ENCODE results near the gene ACP6.
"Not testable (repeated sequence)": the region's sequence is repeated elsewhere in the genome, so short reads cannot be mapped to it uniquely, and the experiment has no call there.

ACP6 gene

DNA sequence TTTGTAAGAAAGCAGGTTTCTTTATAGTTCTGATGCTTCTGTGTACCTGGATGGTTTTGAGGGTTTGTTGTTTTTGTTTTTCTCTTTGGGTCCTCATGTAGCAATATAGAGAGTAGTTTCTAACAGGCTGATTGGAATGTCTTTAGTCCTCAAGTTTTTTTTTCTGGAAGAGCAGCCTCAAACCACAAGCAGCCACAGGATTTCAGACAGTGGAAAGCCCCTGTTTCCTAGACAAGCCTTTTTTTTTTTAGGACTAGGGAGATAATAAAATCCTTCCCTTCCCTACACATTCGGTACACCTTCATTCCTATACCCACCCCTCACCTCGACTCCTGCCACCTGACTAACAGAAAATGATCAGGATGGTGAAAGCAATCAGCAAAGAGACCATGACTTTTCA is 47.6 kb downstream of the ACP6 start:
- DNase-seq (ENCODE audit: low read depth, low spot score), result no peak

DNA sequence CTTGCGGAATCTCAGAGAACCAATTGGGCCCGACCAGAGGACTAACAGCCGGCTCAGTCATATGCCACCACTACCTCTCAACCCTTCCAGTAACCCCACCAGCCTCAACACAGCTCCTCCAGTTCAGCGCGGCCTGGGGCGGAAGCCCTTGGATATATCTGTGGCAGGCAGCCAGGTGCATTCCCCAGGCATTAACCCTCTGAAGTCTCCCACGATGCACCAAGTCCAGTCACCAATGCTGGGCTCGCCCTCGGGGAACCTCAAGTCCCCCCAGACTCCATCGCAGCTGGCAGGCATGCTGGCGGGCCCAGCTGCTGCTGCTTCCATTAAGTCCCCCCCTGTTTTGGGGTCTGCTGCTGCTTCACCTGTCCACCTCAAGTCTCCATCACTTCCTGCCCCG is 49.8 kb downstream of the ACP6 start:
- no peak for DNase-seq (ENCODE audit: low read depth, low spot score)

DNA sequence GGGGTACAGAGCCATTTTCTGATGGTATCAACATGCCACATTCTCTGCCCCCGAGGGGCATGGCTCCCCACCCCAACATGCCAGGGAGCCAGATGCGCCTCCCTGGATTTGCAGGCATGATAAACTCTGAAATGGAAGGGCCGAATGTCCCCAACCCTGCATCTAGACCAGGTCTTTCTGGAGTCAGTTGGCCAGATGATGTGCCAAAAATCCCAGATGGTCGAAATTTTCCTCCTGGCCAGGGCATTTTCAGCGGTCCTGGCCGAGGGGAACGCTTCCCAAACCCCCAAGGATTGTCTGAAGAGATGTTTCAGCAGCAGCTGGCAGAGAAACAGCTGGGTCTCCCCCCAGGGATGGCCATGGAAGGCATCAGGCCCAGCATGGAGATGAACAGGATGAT is 50.6 kb downstream of the ACP6 start:
- DNase-seq (ENCODE audit: low read depth, low spot score), result no peak

DNA sequence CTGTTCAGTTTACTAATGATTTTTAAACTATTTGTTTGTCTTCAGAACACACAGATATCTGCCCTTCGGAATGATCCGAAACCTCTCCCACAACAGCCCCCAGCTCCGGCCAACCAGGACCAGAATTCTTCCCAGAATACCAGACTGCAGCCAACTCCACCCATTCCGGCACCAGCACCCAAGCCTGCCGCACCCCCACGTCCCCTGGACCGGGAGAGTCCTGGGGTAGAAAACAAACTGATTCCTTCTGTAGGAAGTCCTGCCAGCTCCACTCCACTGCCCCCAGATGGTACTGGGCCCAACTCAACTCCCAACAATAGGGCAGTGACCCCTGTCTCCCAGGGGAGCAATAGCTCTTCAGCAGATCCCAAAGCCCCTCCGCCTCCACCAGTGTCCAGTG is 51.6 kb downstream of the ACP6 start:
- DNase-seq (ENCODE audit: low read depth, low spot score), result no peak

DNA sequence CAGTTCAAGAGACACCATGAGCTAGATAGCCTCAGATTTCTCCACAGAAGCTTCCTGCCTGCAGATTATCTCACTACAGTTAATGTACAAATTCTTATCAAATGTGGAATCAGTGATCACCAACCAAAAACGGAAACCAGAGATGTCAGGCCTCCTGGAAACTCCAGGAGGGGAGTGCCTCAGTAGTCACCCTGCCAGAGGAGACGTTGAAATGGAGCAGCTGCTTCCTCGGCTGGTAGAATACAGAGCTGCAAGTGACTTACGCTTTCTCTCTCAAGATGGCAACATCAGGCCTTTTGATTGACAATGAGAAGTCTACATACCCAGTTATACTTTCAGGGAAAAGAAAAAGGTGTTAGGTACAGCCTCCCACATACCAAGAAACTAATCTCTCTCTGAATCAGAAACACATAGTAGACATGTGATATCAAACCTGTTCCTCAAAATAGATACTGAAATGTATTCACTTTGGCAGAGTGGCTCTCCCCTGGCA is 52.2 kb downstream of the ACP6 start:
- no peak for DNase-seq (ENCODE audit: low read depth, low spot score)

DNA sequence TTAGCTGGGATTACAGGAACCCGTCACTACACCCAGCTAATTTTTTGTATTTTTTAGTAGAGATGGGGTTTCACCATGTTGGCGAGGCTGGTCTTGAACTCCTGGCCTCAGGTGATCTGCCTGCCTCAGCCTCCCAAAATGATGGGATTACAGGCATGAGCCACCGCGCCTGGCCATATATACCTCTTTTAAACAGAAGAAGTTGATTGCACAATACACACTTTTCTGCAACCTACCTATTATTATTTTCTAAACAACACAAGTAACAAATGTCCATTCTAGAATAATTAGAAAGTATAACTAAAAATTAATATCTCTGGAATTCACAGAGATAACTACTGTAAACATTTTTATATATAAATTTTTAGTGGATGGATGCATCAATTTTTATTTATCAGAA is 55.4 kb downstream of the ACP6 start:
- not testable (repeated sequence) for DNase-seq (ENCODE audit: low read depth, low spot score)

DNA sequence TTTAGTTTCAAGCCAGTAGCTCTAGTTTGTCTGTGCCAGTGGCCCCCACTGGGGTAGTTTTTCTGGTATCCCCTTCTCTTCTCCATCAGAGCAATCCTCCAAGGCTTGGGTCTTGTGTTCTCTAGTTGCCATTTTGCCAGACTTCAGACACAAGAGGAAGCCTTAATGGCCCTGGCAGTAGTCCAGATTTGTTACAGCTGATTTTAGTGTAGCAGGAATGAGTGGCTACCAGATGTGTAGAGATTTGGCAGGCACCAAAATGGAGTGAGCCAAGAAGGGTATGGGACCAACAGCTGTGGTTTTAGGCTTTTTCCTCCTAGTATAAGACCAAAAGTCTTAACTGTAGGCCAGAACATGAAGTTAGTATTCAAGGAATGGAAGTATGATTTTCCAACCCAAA is 56.8 kb downstream of the ACP6 start:
- DNase-seq (ENCODE audit: low read depth, low spot score), result no peak

DNA sequence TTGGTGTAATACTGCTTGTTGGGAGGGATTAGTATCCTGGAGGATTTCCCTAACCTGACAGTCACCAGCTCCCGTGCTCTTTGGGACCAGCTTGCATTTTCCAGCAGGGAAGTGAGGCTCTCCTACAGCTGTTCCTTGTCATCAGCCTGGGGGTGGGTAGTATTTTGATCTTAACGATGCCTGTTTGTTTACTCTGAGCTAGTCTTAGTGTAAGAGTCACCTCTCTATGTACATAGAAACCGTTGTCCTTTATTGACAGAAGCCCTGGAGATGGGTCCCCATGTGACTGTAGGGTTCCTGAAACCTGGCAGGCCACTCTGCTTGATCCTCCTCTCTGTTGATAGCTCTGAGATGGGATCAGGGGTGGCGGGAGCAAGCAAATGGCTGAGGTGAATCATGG is 58.0 kb downstream of the ACP6 start:
- no peak for DNase-seq (ENCODE audit: low read depth, low spot score)

DNA sequence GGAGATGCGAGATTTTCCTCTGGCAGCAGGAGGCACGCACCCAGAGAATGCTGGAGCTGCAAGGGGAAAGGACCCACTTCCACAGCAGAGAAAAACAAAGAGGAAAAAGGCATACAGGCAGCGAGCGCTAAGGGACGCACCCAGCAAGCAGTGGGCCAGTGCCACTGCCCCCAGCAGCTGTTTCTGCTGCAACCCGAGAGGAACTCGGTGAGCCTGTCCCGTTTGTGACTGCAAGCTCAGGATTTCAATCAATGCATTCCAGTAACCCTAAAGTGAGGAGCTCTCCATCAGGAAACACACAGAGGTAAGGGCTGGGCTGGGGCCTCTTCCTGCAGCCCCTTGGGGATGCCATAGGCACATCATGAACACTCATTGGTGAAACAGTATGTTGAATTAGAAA is 58.7 kb downstream of the ACP6 start:
- no peak for DNase-seq (ENCODE audit: low read depth, low spot score)

DNA sequence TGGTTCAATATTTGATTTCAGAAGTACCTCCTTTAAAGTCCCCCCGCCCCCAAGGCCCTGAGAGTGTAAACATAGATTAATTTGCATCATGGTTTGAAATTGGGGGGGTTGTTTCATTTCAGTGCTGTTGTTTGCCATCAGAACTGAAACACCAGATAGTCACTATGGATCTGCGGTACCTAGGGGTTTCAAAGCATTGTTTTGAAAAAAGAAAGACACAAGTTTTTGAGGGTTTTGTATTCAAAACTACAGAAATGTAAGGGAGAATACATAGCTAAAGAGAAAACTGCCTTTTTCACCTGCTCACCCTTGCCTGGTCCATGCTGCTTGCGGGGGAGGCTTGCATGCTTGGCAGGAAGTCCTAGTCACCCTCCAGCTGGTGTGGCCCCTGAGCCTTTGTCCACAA is 59.3 kb downstream of the ACP6 start:
- DNase-seq (ENCODE audit: low read depth, low spot score), result no peak

DNA sequence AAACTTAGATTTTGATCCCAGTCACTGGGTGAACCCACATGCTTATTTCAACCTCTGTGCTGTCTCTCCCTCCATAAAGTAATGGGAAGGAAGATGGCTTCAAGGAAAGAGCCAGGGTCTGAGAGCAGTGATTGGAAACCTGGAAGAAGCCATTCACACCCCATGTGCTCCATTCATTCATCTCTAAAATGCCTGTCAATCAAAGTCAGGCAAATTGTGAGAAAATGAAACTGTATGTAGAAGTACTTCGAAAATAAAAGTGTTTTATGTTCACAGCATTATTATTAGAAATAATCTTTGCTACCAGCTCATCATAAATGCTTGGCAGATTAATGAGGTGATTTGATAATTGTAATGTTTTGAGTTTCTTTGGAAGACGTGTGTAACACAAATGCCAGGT is 61.0 kb downstream of the ACP6 start:
- no peak for DNase-seq (ENCODE audit: low read depth, low spot score)

DNA sequence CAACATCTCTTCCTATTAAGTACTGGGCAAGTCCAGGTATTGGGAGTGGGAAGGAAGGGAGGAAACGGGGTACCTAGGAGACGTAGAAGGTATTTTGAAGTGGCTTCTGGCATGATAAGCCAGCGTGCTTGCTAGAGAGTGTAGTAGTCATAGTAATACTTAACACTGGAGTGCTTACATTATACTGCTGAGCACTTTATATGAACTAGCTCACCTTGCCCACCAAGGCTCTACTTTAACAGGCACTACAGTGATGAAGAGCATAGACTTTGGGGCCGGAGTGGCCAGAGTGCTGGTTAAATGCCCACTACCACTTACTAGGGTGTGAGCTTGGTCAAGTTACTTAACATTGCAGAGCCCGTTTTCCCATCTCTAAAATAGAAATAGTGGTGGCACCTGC is 61.7 kb downstream of the ACP6 start:
- no peak for DNase-seq (ENCODE audit: low read depth, low spot score)

DNA sequence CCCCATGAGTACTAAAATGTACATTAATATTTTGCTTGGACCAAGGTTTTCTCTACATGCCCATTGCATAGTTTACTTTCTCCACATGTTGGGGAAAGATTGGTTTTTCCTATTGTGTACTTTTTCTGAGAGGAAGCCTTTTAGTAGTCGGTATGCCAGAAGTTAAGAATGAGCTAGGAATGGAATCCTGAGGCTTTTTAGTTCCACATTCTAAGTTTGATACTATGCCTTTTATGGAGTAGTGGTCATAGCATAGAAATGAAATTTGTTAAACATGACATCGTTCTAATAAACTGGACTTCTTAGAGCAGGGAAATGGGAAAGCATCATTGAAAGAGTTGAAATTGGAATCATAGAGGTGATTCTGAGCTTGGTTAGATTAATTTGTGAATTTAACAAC is 64.7 kb downstream of the ACP6 start:
- DNase-seq (ENCODE audit: low read depth, low spot score), result no peak

DNA sequence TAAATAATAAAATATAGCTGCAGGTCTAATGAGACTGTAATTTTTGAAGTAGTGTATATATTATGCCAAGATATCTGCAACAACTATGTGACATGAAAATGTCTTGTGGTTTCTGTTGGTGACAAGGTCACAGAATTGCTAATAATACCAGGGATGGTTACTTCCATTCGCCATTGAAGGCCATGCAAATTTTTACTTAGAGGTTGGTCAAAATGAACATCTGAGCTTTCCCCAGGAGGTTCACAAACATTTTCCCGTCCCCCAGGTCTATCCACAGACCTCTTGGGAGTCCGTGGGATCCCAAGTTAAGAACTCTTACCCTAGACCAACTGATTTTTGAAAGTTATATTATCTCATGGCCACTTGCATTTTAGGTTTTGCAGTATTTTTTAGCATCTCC is 66.3 kb downstream of the ACP6 start:
- DNase-seq (ENCODE audit: low read depth, low spot score), result no peak

DNA sequence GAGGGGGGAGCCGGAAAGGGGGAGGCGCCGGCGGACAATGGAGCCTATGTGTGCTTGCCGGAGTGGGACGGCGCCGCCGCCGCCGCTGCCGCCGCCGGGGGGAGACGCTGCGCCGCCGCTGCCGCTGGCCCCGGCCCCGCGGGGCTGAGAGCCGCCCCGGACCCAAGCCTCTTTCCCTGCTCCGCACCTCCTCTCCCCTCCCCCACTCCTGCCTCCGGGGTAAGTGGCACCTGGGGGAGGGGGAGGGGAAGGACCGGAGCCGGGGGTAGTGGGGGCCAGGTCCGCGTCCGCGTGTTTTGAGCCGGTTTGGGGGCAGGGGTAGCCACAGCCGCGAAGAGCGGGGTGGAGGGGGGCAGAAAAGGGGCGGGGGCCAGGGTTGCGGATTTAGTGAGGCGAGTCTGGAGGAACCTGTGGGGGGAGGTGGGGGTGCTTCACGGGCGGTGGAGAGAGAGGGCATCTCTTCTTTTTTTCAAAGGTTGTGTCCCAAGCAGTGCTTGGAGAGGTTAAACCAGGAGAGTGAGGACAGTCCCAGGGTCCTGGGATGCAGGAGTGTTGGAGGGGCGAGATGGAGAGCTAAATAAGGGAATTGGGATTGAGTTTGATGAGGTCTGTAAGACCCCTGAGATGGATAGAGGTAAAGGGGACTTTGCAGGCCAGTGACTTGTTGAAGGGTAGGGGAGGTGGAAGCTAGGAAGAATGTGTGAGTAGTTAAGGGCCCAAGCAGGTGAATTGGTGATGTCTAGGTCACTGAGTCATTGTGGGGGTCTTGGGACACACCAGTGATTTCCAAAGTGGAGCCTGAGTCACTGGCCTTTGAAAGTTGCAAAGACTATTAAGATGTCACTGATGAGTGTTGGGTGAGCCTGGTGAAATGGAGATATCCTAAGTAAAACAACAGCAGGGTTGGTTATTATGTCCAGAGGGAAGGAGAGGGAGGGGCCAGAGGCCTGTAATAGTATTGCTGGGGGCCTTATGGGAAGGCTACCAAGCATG is 69.9 kb downstream of the ACP6 start:
- no peak for DNase-seq (ENCODE audit: low read depth, low spot score)

DNA sequence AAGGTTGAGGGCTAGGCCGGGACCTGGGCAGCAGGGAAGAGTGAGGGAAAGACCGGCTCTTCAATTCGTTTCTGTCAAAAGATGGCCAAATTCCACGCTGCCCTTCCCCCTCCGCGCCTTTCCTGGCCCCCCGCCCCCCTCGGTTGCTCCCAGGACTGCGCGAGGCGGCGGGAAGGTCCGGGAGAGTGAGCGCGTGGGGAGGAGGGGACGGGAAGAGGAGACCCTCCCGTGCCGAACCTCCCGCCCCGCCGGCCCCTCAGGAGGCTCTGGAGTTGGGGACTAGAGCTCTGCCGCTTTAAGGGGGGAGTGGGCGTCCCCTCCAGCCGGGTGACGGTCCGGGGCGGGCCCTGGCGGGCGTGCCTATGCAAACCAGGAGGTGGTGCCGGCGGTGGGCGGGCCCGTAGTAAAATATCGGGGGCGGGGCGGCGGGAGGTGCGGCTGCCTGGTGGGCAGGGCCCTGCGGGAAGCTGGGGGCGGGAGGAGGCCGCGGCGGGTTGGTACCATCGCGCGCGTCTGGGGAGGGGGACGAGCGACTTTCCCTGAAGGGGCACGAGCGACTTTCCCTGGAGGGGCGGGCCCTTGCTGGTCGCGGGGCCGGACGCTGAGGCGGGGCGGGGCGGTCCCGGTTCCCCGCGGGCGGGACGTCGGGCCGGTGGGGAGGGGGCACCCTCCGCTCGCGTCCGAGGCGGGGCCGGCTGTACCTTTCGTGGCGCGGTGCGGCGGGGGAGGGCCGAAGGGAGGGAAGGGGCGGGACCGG is 70.8 kb downstream of the ACP6 start:
- peak; percentile 90 for DNase-seq (ENCODE audit: low read depth, low spot score)

DNA sequence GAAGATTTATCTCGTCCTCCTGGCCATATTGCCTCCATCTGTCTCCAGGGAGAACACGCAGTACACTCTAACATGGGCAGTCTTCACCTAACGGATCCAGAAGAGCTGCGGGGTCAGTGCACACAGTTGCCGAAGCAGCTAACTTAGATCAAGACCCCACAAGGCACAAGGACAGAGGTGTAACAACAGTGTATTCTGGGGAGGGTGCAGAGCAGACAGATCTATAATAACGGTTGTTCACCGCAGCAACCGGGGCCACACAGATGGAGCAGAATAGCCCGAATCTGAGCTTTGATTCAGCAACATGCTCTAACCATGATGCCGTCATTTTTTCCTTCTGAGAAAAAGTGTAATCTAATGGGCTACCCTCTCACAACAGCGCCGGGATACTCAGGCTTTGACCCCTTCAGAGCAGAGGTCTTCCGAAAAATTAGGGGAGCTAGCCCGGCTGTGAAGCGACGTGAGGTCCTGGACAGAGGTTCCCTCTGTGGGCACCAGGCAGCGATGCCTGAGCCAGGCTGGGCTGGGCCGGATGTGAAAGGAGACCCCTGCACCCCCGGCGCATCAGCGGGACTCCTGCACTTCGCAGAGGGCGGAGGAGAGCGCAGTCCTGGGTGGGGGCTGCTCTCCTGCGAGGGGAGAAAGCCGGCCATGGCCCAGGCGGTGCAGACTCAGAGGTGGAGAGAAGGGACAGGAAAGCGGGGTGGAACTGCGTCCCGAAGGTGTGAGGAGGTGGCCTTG is 71.5 kb downstream of the ACP6 start:
- peak; percentile 1 for DNase-seq (ENCODE audit: low read depth, low spot score)

DNA sequence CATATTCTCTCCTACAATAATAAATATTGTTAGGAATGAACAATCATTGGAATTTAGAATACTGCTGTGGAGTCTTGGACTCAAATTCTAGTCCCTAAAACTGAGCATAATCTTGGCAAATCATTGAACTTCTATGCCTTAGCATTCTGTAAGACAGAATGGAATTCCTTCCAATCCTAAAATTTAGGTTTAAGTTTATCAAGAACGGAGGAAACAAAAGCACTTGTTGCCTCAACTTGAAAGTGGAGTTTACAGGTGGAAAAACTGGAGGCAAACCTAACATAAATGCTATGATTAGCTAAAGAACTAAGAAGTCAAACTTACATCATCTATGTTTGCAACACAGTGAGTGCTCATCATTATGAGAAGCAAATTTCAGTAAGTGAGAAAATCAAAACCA is 73.3 kb downstream of the ACP6 start:
- no peak for DNase-seq (ENCODE audit: low read depth, low spot score)

Measured in activated CD4-positive, CD25-positive, alpha-beta regulatory T cell treated with anti-CD3 and anti-CD28 coated beads, Interleukin-2, amount 50 U/mL, for 16 hours (primary cell).